HG03457 (cell line): ENCODE data around the gene CYP2A7.
"Not testable (repeated sequence)": the region's sequence is repeated elsewhere in the genome, so short reads cannot be mapped to it uniquely, and the experiment has no call there.

Experiments used
- ATAC-seq: cut with Tn5 transposase; IDR thresholded peaks from one replicate; pipeline ENCODE4 v1.9.1; 2021; ENCODE audit warnings: moderate number of reproducible peaks; ENCODE audit not compliant: unreplicated experiment

Gene CYP2A7

DNA sequence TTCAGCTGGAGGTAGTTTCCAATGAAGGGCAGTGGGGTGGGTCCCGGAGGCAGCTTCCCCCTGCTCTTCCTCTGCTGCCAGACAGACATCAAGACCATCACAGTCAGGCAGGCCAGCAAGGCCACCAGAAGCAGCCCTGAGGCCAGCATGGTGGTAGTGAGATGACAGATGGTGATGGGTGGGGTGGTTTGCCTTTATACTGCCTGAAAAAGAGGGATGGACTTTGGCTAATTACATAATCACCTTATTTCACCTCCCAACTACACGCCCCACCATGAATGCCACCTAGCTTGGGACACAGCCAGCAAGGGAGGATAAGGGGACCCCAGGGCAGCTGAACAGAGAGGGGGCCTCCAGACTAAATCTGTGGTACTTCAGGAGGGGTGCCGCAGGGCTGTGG, at the start of gene CYP2A7:
CYP2A7 (minus strand) TSS at position 170 of the 400 bp plus-strand sequence; CDS start at position 149, 21 bp downstream.
- not testable (repeated sequence) for ATAC-seq

GRCh38 chr19:40930799-40931198, 48.8 kb upstream of the CYP2A7 start:
- not testable (repeated sequence) for ATAC-seq

DNA sequence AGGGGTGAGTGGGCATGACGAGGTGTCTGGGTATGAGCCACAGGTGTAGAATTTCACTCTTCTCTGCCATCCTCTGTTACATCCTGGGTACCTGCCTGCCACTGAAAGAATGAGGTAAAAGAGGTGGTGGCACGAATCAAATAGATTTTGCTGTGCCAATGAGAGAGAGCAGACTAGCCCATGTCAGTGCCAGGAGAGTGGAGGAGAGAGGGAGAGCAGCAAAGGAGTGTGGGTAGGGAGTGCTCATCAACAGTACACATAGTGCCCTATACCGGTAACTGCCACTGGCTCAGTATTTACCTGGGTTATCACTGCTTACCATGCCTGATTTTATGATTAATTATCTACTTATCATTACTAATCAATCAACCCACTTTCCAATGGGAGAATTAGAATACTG, 47.9 kb upstream of the CYP2A7 start:
- ATAC-seq, result not testable (repeated sequence)

DNA sequence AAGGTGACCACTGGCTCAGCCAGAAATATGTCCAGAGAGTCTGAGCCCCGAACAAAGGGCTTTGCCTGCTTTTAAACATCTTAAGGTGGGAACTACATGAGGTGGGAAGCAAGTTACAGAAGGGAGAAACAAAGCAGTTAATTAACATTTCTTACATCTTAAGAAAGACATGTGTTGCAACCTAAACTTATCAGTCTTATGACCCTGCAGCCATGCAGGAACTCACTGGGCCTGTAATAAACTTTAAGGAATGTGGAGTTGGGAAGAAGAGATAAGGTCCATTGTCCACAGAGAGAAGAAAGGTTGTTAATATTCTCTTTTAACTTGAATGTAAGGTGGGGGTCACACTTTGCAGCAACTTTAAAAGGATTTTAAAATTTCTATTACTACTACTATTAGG, 46.8 kb upstream of the CYP2A7 start:
- no peak for ATAC-seq

- ATAC-seq, result no peak
These were observed 45.5 kb upstream of the CYP2A7 start for GRCh38 chr19:40927567-40927966.

GRCh38 chr19:40926276-40926675, 44.2 kb upstream of the CYP2A7 start:
- ATAC-seq, result not testable (repeated sequence)

GRCh38 chr19:40923934-40924391, 41.9 kb upstream of the CYP2A7 start:
- ATAC-seq, result no peak

GRCh38 chr19:40922237-40923160, 40.5 kb upstream of the CYP2A7 start:
- not testable (repeated sequence) for ATAC-seq

- no peak for ATAC-seq
These were observed 39.2 kb upstream of the CYP2A7 start for GRCh38 chr19:40921005-40921897.

DNA sequence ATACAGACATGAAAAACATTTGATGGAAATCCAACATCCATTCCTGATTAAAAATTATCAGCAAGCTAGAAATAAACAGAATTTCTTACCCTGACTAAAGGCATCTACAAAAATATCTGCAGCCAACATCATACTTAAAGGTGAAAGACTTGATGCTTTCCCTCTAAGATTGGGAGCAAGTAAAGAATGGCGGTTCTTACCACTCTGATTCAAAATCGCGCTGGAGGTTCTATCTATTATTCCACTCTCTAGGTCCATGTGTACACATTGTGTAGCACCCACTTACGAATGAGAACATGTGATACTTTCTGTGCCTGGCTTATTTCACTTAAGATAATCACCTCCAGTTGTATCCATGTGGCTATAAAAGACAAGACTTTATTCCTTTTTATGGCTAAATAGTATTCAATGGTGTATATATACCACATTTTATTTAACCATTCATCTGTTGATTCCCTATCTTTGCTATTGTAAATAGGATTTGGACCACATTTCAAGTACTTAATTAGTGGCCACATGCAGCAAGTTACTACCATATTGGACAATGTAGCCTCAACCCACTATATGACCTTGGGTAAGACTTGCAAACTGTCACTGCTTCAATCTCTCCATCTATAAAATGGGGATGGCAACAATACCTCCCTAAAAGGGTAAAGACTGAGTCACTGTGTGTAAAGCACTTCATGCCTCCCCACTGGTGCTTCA, 38.4 kb upstream of the CYP2A7 start:
- no peak for ATAC-seq

DNA sequence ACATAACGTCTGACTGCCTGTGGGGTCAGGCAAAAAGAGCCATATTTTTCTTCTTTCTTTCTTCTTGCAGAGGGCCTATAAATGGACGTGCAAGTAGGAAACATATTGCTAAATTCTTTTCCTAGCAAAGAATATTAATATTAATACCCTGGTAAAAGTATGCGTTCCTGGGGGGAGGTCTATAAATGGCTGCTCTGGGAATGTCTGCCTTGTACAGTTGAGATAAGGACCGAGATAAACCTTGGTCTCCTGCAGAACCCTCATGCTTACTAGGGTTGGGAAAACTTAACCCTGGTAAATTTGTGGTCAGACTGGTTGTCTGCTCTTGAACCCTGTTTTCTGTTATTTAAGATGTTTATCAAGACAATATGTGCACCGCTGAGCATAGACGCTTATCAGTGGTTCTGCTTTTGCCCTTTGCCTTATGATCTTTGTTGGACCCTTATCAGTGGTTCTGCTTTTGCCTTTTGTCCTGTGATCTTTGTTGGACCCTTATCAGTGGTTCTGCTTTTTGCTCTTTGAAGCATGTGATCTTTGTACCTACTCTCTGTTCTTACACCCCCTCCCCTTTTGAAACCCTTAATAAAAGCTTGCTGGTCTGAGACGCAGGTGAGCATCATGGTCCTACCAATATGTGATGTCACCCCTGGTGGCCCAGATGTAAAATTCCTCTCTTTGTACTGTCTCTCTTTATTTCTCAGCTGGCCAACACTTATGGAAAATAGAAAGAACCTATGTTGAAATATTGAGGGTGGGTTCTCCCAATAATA, 37.7 kb upstream of the CYP2A7 start:
- ATAC-seq, result not testable (repeated sequence)

- not testable (repeated sequence) for ATAC-seq
These were observed 36.3 kb upstream of the CYP2A7 start for GRCh38 chr19:40918303-40918702.

- no peak for ATAC-seq
These were observed 26.9 kb upstream of the CYP2A7 start for GRCh38 chr19:40908976-40909375.

DNA sequence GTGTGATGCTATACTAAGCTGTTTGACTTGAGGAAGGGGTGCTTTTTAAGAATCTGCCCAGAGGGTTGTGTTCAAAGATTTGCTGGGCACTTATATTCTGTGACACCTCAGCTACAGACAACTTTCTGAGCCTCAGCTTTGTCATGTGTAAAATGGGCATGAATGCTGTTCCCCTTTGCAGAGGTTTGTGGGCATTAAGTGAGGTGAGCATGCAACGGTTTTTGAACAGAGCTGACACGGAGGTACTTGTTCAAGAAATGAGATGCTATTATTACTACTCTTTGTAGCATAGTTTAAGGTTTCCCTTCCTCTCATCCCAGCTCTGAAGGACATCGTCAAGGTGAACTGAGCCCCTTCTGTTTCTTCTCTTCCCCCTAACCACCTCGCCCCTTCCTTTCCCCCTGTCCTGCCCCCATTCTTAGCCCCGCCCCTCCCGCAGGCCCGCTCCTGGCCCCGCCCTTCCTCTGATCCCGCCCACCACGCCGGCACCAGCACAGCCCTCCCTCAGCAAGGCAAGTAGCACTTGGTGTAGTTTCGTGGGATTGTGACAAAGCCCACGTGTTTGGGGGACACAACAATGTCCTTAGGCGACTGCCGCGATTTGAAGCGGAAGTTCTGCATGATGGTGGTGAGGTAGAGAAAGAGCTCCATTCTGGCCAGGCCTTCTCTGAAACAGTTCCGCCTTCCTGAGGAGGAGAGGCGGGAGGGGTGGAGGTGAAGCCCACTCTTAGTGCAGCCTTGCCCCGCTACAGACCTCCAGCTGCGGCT, 26.1 kb upstream of the CYP2A7 start:
- no peak for ATAC-seq

- no peak for ATAC-seq
These were observed 24.5 kb upstream of the CYP2A7 start for GRCh38 chr19:40906512-40906911.

DNA sequence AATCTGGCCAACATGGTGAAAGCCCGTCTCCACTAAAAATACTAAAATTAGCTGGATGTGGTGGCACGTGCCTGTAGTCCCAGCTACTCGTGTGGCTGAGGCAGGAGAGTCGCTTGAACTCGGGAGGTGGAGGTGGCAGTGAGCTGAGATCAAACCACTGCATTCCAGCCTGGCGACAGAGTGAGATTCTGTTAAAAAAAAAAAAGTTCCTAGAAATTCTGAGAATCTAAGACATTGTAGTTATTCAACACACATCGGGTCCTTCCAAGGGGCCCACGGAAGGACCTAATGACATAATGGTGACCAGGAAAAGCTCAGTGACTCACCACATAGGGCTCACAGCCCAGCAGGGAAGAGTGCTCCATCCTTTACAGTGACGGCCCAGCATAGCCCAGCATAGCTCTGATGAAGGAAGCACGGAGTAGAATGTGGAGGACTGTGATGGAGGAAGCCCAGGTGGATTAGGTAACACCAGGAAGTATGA, 22.7 kb upstream of the CYP2A7 start:
- not testable (repeated sequence) for ATAC-seq

DNA sequence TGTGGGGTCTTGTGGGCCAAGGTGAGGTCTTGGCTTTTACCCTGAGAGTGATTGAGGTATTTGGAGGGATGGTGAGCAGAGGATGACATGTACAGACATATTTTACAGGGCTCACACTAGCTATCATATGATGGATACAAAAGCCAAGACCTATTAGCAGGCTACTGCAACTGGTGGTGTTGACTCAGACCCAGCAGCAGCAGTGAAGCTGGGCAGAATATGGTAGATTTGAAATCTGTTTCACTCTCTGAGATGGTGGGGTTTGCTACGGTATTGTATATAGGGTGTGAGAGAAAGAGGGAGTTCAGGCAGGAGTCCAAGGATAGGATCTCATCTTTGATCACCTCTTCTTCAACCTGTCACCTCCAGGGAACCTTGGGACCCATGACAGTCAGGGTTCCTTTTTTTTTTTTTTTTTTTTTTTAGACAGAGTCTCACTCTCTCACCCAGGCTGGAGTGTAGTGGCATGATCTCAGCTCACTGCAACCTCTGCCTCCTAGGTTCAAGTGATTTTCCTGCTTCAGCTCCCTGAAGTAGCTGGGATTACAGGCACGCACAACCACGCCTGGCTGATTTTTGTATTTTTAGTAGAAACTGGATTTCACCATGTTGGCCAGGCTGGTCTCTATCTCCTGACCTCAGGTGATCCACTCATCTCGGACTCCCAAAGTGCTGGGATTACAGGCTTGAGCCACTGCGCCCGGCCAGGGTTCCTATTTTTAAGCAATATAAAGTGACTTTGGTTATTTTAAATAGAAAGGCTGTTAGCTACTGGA, 20.1 kb upstream of the CYP2A7 start:
- not testable (repeated sequence) for ATAC-seq

DNA sequence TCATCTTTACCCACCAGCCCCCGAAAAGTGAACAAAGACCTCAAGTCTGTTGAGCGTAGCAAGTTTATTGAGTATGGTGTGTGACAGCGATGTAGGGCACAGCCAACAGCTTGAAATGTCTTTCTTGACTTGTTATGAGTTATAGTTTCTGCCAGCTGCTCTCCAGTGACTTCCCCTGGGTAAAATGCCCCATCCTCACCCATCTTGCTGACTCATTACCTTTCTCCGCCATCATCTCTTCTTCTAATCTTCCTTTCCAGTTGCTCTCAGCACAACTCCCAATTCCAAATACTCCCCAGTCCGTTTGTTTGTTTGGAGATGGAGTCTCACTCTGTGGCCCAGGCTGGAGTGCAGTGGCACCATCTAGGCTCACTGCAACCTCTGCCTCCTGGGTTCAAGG, 18.5 kb upstream of the CYP2A7 start:
- ATAC-seq, result not testable (repeated sequence)
